RPMI7951 (cell line): Measurements from ENCODE around the gene CMTM5. TPM values are rescaled to one million over a fixed set of nuclear protein-coding genes. Genes with fewer than 3 reads are reported as not detected.

Experiments
- DNase-seq: peaks from one replicate; pipeline ENCODE4 v3.0.0-alpha.2; 2012; ENCODE audit warnings: low read depth
- total RNA-seq: library from RNA; depleted of rRNA; stranded (reverse); fragments of >200 nt; shearing (Covaris generic); gene quantifications from 2 replicates; pipeline ENCODE4 v1.2.3, GENCODE V29; 2014; rRNA removed

The CMTM5 gene, protein sequence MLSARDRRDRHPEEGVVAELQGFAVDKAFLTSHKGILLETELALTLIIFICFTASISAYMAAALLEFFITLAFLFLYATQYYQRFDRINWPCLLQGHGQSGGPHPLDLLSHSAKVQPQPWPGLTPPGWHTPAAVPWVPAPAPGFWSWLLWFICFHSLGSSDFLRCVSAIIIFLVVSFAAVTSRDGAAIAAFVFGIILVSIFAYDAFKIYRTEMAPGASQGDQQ
- 0.49 and 0.60 TPM in 2 replicates for total RNA-seq

GRCh38 chr14:23376482-23377197 lies at the start of gene CMTM5:
Gene CMTM5 (plus strand): TSS chr14:23377046. CDS start chr14:23377252, 206 bp downstream.
- peak; percentile 17 for DNase-seq

DNA sequence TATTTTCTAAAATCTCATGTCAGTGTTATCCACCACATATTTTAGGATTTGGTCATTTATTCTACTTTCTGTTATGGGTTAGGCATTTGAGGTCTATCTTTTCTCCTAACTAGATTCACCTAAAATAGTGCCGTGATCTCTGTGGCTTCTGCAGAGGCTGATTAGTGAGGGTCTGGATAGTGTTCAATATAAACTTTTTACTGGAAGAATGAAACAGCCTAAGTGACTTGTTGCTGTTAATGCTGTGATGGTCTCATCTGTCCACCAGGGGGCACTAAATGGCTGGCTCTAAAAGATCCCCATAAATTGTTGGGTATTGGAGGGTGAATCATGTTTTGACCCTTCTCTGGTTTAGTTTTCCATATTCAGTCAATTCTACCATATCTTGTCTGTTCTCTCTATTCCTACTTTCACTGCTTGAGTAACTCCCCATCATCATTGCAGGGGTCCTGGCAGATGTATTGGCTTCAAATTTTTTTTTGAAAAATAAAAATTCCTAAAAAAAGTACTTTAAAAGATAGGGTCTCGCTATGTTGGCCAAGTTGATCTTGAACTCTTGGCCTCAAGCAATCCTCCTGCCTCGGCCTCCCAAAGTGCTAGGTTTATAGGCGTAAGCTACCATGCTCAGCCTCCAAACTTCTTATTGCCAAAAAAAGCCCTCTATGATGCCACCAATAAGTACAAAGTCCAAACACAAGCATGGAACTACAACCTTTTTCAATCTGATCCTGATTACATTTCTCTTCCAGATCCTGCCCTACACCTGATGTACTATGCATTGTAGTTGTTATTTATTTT lies 48.7 kb upstream of the CMTM5 start:
- peak; percentile 63 for DNase-seq

GRCh38 chr14:23335623-23336022 lies 41.2 kb upstream of the CMTM5 start:
- DNase-seq, result no peak

DNA sequence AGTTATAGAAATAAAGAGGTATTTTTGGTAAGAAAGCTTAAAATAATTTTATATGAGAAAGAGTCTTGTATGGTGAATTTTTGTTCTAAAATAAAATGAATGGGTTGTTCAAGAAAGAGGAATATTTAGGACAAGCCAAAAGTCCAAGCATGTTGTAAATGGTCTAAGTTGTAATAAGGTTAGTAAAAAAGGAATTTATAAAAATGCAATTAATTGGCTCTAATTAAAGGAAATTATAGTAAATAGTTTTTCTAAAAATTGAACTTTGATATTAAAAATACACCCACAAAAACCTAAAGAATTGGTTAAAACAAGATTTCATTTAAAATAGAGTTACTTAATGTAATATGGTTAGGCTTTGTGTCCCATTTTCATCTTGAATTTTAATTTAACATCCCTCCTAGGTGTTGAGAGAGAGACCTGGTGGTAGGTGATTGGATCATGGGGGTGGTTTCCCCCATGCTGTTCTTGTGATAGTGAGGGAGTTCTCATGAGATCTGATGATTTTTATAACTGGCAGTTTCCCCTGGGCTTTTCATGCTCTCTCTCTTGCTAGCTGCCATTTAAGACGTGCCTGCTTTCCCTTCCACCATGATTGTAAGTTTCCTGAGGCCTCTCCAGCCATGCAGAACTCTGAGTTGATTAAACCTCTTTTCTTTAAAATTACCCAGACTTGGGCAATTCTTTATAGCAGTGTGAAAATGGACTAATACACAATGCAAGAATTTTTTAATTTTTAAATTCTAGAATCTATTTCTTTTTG lies 37.2 kb upstream of the CMTM5 start:
- no peak for DNase-seq

DNA sequence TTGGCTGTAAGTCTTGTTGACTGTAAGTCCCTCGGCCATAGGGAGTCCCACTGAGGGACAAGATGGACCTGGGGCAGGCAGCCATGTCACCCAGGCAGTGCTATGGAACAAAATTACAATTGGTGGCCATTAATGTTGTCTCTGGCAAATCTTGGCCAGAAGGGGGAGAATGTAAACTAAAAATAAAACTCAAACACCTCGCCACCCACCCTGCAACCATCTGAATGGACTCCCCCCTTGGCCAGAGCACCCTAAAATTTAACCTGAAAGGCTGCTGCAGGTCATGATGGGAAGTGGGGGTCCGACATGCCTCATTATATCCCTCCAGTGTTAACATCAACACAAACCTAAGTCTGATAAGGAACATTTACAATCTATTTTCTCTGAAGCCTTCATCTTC lies 32.4 kb upstream of the CMTM5 start:
- DNase-seq, result no peak

GRCh38 chr14:23345987-23346692 lies 30.7 kb upstream of the CMTM5 start:
- no peak for DNase-seq

GRCh38 chr14:23346693-23347405 lies 30.0 kb upstream of the CMTM5 start:
- no peak for DNase-seq

DNA sequence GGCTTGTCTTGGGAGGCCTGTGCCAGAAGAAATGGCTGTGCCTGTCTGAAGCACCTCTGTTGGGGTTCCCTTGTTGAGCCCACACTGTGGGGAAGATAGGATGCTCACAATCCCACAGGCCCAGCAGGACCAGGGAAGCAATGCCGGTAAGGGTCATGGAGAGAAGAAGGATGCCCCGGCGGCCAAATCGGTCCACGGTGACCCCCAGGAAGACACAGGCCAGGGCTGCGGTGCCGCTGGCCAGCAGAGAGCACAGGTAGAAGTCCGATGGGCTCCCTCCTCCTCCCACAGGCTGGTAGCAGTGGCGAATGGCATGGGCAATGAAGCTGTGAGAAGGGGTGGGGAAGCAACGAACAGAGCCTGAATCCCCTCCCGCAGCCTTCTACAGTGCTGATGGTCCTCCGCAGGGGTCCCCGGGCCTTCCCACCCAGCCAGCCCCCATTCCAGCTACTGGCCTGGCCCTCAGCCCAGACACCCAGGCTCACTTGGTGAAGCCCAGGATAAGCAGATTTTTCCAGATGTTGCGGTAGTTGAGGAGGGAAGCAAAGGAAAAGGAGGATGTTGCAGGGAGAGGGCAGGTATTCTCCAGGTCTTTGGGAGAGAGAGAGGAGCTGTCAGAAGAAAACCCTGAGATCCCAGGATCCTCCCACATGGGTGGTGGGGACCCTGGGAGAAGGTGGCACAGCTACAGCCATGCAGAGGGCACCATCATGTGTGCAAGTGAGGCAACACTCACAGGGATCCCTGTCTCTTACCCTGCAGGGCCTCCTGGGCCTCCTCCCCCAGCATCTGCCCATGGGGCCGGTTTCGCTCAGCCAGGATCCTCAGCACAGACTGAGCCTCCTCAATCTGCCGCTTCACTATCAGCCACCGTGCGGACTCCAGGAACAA lies 29.2 kb upstream of the CMTM5 start:
- no peak for DNase-seq

- DNase-seq, result no peak
These were observed 28.6 kb upstream of the CMTM5 start for GRCh38 chr14:23348297-23348655.

DNA sequence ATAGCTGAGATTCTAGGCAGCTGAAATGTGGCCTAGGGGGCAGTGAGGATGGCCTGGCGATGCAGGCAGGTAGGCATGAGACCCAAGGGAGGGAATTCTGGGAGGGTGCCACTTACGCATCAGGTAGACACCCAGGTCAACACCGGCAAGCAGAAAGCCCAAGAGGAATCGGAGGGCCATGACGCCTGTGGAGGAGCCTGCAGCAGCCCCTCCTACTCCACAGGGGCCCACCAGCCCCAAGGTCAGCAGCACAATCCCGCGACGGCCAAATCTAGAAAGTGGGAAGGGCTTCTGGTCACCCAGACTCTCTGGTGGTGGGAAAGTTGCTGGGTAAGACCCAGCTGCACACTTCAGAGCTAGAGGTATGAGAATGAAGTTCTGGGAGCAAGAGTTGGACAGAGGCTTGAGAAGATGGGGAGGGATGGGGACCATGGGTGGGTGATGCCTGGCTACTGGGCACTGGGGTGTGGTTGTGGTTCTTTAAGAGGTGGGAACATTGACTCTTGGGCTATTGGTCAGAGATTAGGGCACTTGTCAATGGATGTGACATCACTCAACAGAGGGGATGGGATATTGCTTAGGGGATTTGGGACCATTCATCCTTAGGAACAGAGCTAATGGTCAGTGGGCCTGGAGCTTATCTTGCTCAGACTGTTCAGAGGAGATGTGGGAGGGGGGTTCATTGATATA lies 27.5 kb upstream of the CMTM5 start:
- no peak for DNase-seq

- DNase-seq, result no peak
These were observed 25.0 kb upstream of the CMTM5 start for GRCh38 chr14:23351681-23352505.

DNA sequence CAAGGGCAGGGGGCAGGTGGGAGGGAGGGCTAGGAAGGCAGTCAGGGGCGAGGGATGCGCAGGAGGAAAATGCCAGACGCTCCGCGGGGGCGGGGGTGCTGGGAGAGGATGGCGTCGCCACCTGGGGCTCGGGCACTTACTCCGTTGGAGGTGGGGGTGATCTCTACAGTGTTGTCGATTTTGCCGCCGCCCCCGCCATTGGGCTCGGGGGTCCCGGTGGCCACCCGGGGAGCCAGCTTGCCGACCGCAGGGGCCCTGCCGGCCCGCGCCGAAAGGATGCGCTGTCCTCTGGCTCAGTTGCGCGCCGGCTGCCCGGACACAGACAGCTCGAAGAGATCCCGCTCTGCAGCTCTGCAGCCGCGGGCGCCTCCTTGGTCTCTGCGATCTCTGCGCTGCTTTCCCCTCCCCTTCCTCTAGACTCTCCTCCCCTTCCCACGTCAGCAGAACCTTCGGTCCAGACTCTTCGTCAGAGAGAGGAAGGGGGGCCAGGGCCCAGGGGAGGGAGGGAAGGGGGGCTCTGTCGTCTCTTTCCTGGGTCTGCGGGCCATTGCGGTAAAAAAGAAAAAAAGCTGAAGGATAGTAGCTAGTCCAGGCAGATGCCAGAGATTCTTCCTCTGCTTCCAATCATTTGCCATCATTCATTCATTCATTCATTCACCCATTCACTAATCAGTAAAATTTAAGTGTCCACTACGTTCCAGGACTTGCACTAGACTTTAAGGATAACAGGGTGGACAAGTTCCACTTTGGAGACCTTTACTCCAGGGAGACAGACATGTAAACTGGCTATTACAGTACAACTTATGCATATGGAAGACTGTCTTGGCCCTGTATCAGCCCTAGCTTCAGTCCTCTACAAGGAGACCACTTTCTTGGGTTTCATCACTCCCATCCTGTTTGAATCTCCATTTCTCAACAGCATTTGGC lies 24.1 kb upstream of the CMTM5 start, which contains the start of gene SLC22A17:
SLC22A17 (minus strand) TSS at position 382 of the 927 bp plus-strand sequence.
- peak; percentile 80 for DNase-seq

- DNase-seq, result no peak
These were observed 23.4 kb upstream of the CMTM5 start for GRCh38 chr14:23353433-23353780.

GRCh38 chr14:23354990-23355389 lies 21.9 kb upstream of the CMTM5 start:
- DNase-seq, result no peak

- no peak for DNase-seq
These were observed 20.9 kb upstream of the CMTM5 start for GRCh38 chr14:23355871-23356435.

- no peak for DNase-seq
These were observed 20.2 kb upstream of the CMTM5 start for GRCh38 chr14:23356662-23357061.

- DNase-seq, result no peak
These were observed 19.6 kb upstream of the CMTM5 start for GRCh38 chr14:23357261-23357660.
